HepG2 (cell line): ENCODE data around the gene MTRF1. TPM values are rescaled to one million over a fixed set of nuclear protein-coding genes. Genes with fewer than 3 reads are reported as not detected.

Experiments
- AGO2 ChIP-seq: fragments of 200-400 bp; formaldehyde crosslinking; optimal IDR thresholded peaks from 2 replicates; pipeline ENCODE3; 2017; ENCODE audit warnings: mild to moderate bottlenecking, low read depth, low read length, moderate library complexity
- DMAP1 ChIP-seq: IDR thresholded peaks from 2 replicates; pipeline ENCODE4 v1.6.1; 2016
- FOXA1 ChIP-seq, 2 experiments: fragments of 450-650 bp in 1 of 2; sonication (generic) in 1 of 2; formaldehyde crosslinking in 1 of 2; IDR thresholded peaks; 2 replicates each; pipeline versions ENCODE4 v1.4.0 to v1.6.1; 2016 to 2020; ENCODE audit warnings: missing genetic modification reagents in 1 of 2
- HIVEP1 ChIP-seq: sonication (generic); formaldehyde crosslinking; IDR thresholded peaks from 2 replicates; pipeline ENCODE4 v1.4.0; 2020; ENCODE audit warnings: mild to moderate bottlenecking, missing genetic modification reagents
- NFE2 ChIP-seq: sonication (generic); formaldehyde crosslinking; IDR thresholded peaks from 2 replicates; pipeline ENCODE4 v1.4.0; 2020; ENCODE audit warnings: missing genetic modification reagents
- SMARCC2 ChIP-seq: fragments of 450-650 bp; IDR thresholded peaks from 2 replicates; pipeline ENCODE4 v1.6.1; 2017; ENCODE audit warnings: antibody characterized with exemption, mild to moderate bottlenecking
- ZNF430 ChIP-seq: sonication (generic); formaldehyde crosslinking; IDR thresholded peaks from 2 replicates; pipeline ENCODE4 v1.9.0; 2021; ENCODE audit warnings: mild to moderate bottlenecking, missing genetic modification reagents
- ZNF441 ChIP-seq: sonication (generic); formaldehyde crosslinking; IDR thresholded peaks from 2 replicates; pipeline ENCODE4 v1.7.0; 2021; ENCODE audit warnings: missing genetic modification reagents, borderline replicate concordance
- ZNF501 ChIP-seq: sonication (generic); formaldehyde crosslinking; IDR thresholded peaks from 2 replicates; pipeline ENCODE4 v1.5.1; 2020; ENCODE audit warnings: mild to moderate bottlenecking, moderate library complexity, missing genetic modification reagents
- ZNF543 ChIP-seq: sonication (generic); formaldehyde crosslinking; IDR thresholded peaks from 2 replicates; pipeline ENCODE4 v1.4.0; 2020; ENCODE audit warnings: mild to moderate bottlenecking, missing genetic modification reagents
- ZNF567 ChIP-seq: sonication (generic); formaldehyde crosslinking; IDR thresholded peaks from 2 replicates; pipeline ENCODE4 v1.8.1; 2023; ENCODE audit warnings: mild to moderate bottlenecking, missing genetic modification reagents, borderline replicate concordance
- ZNF703 ChIP-seq: sonication (generic); formaldehyde crosslinking; IDR thresholded peaks from 2 replicates; pipeline ENCODE4 v1.5.1; 2020; ENCODE audit warnings: missing genetic modification reagents, mild to moderate bottlenecking, moderate library complexity, borderline replicate concordance
- ZNF737 ChIP-seq: sonication (generic); formaldehyde crosslinking; IDR thresholded peaks from 2 replicates; pipeline ENCODE4 v1.5.0; 2020; ENCODE audit warnings: missing genetic modification reagents, mild to moderate bottlenecking, borderline replicate concordance
- ZSCAN31 ChIP-seq: sonication (generic); formaldehyde crosslinking; IDR thresholded peaks from 2 replicates; pipeline ENCODE4 v1.5.0; 2020; ENCODE audit warnings: low read depth, mild to moderate bottlenecking, missing genetic modification reagents
- polyA plus RNA-seq, 8 experiments: library from polyadenylated mRNA; depleted of rRNA in 3 of 8; stranded (reverse) in 7 of 8; unstranded in 1 of 8; fragments of >200 nt; fragmentation: Illumina TruSeq in 4 of 8; extraction: Trizol in 4 of 8; gene quantifications; 2 replicates each; pipeline versions ENCODE4 v1.2.1 to v1.2.3, GENCODE V29; 2011 to 2016; ENCODE audit warnings: low read depth in 4 of 8, missing spikeins in 1 of 8, mixed read lengths in 1 of 8; ENCODE audit not compliant: insufficient read depth in 1 of 8
- total RNA-seq, 5 experiments: library from RNA; depleted of rRNA; stranded (reverse); fragments of >200 nt; fragmentation: Illumina TruSeq; extraction: Trizol; gene quantifications; 2 replicates each; pipeline ENCODE4 v1.2.3, GENCODE V29; 2016; ENCODE audit warnings: low read depth in 1 of 5
- TF ChIP-seq, protein P1 (sequence below): sonication (generic); formaldehyde crosslinking; IDR thresholded peaks from 2 replicates; pipeline ENCODE4 v1.4.0; 2020; ENCODE audit warnings: mild to moderate bottlenecking, missing genetic modification reagents
- TF ChIP-seq, protein P2 (sequence below), 2 experiments: fragments of 450-650 bp in 1 of 2; sonication (generic) in 1 of 2; formaldehyde crosslinking; IDR thresholded peaks; 2 replicates each; pipeline versions ENCODE4 v1.5.0 to v1.8.0; 2020 to 2022; ENCODE audit warnings: mild to moderate bottlenecking in 1 of 2, missing genetic modification reagents in 1 of 2
- TF ChIP-seq, protein P3 (sequence below): sonication (generic); formaldehyde crosslinking; IDR thresholded peaks from 2 replicates; pipeline ENCODE4 v1.5.0; 2020; ENCODE audit warnings: mild to moderate bottlenecking, missing genetic modification reagents
- TF ChIP-seq, protein P4 (sequence below), 2 experiments: sonication (generic) in 1 of 2; formaldehyde crosslinking in 1 of 2; IDR thresholded peaks; 2 replicates each; pipeline versions ENCODE4 v1.4.0 to v1.6.1; 2018 to 2020; ENCODE audit warnings: missing genetic modification reagents in 2 of 2, borderline replicate concordance in 1 of 2, low read depth in 1 of 2, mild to moderate bottlenecking in 1 of 2, missing biosample characterization in 1 of 2
- TF ChIP-seq, protein P5 (sequence below): sonication (generic); formaldehyde crosslinking; IDR thresholded peaks from 2 replicates; pipeline ENCODE4 v1.8.1; 2023; ENCODE audit warnings: mild to moderate bottlenecking, missing genetic modification reagents

MTRF1 gene
- total and polyA plus RNA-seq, 2 of the 13 experiments (the other 11 are each of a cell fraction or from before 2014, with no cell fraction given): 21.6 to 27.2 TPM

DNA sequence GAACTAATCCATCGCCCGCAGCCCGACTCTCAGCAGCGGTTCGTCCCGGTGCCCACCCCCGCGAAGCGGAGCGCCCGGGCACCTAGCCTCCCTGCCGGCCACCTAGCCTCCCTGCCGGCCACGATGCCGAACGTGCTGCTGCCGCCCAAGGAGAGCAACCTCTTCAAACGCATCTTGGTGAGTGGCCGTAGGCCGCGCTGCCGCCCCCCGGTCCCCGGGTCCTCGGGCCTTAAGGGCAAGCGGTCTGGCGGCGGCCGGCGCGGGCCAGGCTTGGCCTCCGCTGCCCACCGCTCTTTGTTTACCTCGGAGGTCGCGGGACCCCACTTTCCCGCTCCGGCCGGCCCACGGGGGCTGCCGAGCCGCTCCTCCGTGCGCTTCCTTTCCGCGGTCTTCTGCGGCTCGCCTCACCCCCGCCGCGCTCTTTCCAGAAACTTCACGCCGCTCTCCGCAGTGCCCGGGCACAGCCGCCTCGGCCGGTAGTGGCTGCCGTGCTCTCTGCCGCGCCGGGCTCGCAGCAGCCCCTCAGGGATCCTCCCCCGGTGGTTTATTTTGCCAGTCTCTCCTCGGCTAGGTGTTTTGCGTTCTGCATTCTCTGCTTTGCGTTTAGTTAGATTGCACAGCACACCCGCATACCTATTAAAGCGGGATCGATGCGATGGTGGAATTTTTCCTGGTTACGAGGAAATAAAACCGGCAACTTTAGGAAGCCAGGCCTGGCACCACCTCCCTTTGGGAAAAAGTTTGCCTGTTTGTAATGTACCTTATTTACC is 48.2 kb upstream of the MTRF1 start (continued):
- TF ChIP-seq, protein P1, sequence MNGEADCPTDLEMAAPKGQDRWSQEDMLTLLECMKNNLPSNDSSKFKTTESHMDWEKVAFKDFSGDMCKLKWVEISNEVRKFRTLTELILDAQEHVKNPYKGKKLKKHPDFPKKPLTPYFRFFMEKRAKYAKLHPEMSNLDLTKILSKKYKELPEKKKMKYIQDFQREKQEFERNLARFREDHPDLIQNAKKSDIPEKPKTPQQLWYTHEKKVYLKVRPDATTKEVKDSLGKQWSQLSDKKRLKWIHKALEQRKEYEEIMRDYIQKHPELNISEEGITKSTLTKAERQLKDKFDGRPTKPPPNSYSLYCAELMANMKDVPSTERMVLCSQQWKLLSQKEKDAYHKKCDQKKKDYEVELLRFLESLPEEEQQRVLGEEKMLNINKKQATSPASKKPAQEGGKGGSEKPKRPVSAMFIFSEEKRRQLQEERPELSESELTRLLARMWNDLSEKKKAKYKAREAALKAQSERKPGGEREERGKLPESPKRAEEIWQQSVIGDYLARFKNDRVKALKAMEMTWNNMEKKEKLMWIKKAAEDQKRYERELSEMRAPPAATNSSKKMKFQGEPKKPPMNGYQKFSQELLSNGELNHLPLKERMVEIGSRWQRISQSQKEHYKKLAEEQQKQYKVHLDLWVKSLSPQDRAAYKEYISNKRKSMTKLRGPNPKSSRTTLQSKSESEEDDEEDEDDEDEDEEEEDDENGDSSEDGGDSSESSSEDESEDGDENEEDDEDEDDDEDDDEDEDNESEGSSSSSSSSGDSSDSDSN (CRISPR knock-in tag): peak; percentile 96
- TF ChIP-seq NFE2 (no peak), ZNF441 (CRISPR knock-in tag) (no peak), ZNF737 (CRISPR knock-in tag) (peak; percentile 74; the same call in 1 of the 2 replicates), SMARCC2 (no peak), FOXA1 (IDR thresholded peaks at IDR 0.05) (no peak), FOXA1 (CRISPR knock-in tag; IDR thresholded peaks at IDR 0.05) (peak; percentile 21; the same call in 1 of the 2 replicates), HIVEP1 (CRISPR knock-in tag) (0 out of 2 replicates have a peak, but pooled peaks have one; percentile 40), ZNF703 (CRISPR knock-in tag) (peak; percentile 79; the same call in 1 of the 2 replicates), AGO2 (peak; percentile 79), ZNF501 (CRISPR knock-in tag) (peak; percentile 76; the same call in 1 of the 2 replicates), ZNF430 (CRISPR knock-in tag) (peak; percentile 93), ZNF567 (CRISPR knock-in tag) (peak; percentile 81; the same call in 1 of the 2 replicates), ZNF543 (0 out of 2 replicates have a peak, but pooled peaks have one; percentile 17), ZSCAN31 (CRISPR knock-in tag) (peak; percentile 56; the same call in 1 of the 2 replicates), DMAP1 (CRISPR knock-in tag) (no peak; the same call in 1 of the 2 replicates)
- TF ChIP-seq, protein P2, sequence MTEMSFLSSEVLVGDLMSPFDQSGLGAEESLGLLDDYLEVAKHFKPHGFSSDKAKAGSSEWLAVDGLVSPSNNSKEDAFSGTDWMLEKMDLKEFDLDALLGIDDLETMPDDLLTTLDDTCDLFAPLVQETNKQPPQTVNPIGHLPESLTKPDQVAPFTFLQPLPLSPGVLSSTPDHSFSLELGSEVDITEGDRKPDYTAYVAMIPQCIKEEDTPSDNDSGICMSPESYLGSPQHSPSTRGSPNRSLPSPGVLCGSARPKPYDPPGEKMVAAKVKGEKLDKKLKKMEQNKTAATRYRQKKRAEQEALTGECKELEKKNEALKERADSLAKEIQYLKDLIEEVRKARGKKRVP (CRISPR knock-in tag; IDR thresholded peaks at IDR 0.05): no peak
- TF ChIP-seq, protein P3, sequence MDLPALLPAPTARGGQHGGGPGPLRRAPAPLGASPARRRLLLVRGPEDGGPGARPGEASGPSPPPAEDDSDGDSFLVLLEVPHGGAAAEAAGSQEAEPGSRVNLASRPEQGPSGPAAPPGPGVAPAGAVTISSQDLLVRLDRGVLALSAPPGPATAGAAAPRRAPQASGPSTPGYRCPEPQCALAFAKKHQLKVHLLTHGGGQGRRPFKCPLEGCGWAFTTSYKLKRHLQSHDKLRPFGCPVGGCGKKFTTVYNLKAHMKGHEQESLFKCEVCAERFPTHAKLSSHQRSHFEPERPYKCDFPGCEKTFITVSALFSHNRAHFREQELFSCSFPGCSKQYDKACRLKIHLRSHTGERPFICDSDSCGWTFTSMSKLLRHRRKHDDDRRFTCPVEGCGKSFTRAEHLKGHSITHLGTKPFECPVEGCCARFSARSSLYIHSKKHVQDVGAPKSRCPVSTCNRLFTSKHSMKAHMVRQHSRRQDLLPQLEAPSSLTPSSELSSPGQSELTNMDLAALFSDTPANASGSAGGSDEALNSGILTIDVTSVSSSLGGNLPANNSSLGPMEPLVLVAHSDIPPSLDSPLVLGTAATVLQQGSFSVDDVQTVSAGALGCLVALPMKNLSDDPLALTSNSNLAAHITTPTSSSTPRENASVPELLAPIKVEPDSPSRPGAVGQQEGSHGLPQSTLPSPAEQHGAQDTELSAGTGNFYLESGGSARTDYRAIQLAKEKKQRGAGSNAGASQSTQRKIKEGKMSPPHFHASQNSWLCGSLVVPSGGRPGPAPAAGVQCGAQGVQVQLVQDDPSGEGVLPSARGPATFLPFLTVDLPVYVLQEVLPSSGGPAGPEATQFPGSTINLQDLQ (CRISPR knock-in tag): peak; percentile 87; the same call in 1 of the 2 replicates
- TF ChIP-seq, protein P4, sequence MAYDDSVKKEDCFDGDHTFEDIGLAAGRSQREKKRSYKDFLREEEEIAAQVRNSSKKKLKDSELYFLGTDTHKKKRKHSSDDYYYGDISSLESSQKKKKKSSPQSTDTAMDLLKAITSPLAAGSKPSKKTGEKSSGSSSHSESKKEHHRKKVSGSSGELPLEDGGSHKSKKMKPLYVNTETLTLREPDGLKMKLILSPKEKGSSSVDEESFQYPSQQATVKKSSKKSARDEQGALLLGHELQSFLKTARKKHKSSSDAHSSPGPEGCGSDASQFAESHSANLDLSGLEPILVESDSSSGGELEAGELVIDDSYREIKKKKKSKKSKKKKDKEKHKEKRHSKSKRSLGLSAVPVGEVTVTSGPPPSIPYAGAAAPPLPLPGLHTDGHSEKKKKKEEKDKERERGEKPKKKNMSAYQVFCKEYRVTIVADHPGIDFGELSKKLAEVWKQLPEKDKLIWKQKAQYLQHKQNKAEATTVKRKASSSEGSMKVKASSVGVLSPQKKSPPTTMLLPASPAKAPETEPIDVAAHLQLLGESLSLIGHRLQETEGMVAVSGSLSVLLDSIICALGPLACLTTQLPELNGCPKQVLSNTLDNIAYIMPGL (CRISPR knock-in tag; IDR thresholded peaks at IDR 0.05; ENCODE audit: borderline replicate concordance in 1 of 2, low read depth in 1 of 2): peak; percentile 16 to 83
- TF ChIP-seq, protein P5, sequence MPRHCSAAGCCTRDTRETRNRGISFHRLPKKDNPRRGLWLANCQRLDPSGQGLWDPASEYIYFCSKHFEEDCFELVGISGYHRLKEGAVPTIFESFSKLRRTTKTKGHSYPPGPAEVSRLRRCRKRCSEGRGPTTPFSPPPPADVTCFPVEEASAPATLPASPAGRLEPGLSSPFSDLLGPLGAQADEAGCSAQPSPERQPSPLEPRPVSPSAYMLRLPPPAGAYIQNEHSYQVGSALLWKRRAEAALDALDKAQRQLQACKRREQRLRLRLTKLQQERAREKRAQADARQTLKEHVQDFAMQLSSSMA (CRISPR knock-in tag): 0 out of 2 replicates have a peak, but pooled peaks have one; percentile 76
